Measurements from ENCODE around the gene ZFP3. TPM values are rescaled to one million over a fixed set of nuclear protein-coding genes. Genes with fewer than 3 reads are reported as not detected.
"Not testable (repeated sequence)": the region's sequence is repeated elsewhere in the genome, so short reads cannot be mapped to it uniquely, and the experiment has no call there.

Gene ZFP3
- total and polyA plus RNA-seq, 4 donors = 0.75 to 6.0 (median 3.5) TPM

GRCh38 chr17:5068236-5068635 lies 10.0 kb upstream of the ZFP3 start:
- no peak overlapping the region for H3K4me3 ChIP-seq (ENCODE audit: low read length in 2 of 2)
- WGBS, 2 donors = 86 to 90% methylated on average over 3 of the region's 3 CpGs
- no peak for DNase-seq
- intact Hi-C loops (cut with DNase I) = no loop called here
- H3K4me1 ChIP-seq (ENCODE audit: control insufficient read depth in 1 of 2, insufficient read depth in 2 of 2, low read length in 2 of 2) = no peaks in the 10 kb centered on the region
- no peak overlapping the region for H3K27ac ChIP-seq (ENCODE audit: low read depth in 1 of 2, low read length in 2 of 2)
- H3K36me3 ChIP-seq (ENCODE audit: control insufficient read depth in 1 of 2, insufficient read depth in 2 of 2, low read length in 1 of 2) = no peaks in the 10 kb centered on the region
- no peak for ATAC-seq (ENCODE audit: low FRiP score)
- H3K27me3 ChIP-seq (ENCODE audit: control insufficient read depth in 1 of 2, insufficient read depth in 2 of 2, low read length in 1 of 2) = no peaks in the 10 kb centered on the region
- no peaks in the 10 kb centered on the region for H3K9me3 ChIP-seq (ENCODE audit: control insufficient read depth, low read length)

- no peak overlapping the region for H3K4me3 ChIP-seq (ENCODE audit: low read length in 2 of 2)
- no peak overlapping the region for H3K27ac ChIP-seq (ENCODE audit: low read depth in 1 of 2, low read length in 2 of 2)
- H3K27me3 ChIP-seq (ENCODE audit: control insufficient read depth in 1 of 2, insufficient read depth in 2 of 2, low read length in 1 of 2) = no peaks in the 10 kb centered on the region
- 77 to 87% methylated on average over 4 of the region's 4 CpGs for WGBS, 2 donors
- DNase-seq (no peak), ATAC-seq (ENCODE audit: low FRiP score) (no peak)
- no peaks in the 10 kb centered on the region for H3K9me3 ChIP-seq (ENCODE audit: control insufficient read depth, low read length)
- no peaks in the 10 kb centered on the region for H3K4me1 ChIP-seq (ENCODE audit: control insufficient read depth in 1 of 2, insufficient read depth in 2 of 2, low read length in 2 of 2)
- no peaks in the 10 kb centered on the region for H3K36me3 ChIP-seq (ENCODE audit: control insufficient read depth in 1 of 2, insufficient read depth in 2 of 2, low read length in 1 of 2)
- intact Hi-C loops (cut with DNase I) = no loop called here
Observed at GRCh38 chr17:5069724-5070123, 8.5 kb upstream of the ZFP3 start.

GRCh38 chr17:5075472-5075871 lies 2.8 kb upstream of the ZFP3 start:
- H3K27me3 ChIP-seq (ENCODE audit: control insufficient read depth in 1 of 2, insufficient read depth in 2 of 2, low read length in 1 of 2); intact Hi-C loops (cut with DNase I); H3K4me1 ChIP-seq (ENCODE audit: control insufficient read depth in 1 of 2, insufficient read depth in 2 of 2, low read length in 2 of 2); ATAC-seq (ENCODE audit: low FRiP score); H3K27ac ChIP-seq (ENCODE audit: low read depth in 1 of 2, low read length in 2 of 2); H3K9me3 ChIP-seq (ENCODE audit: control insufficient read depth, low read length); H3K4me3 ChIP-seq (ENCODE audit: low read length in 2 of 2); DNase-seq; H3K36me3 ChIP-seq (ENCODE audit: control insufficient read depth in 1 of 2, insufficient read depth in 2 of 2, low read length in 1 of 2): not testable (repeated sequence)
- WGBS, 2 donors = 83 to 88% methylated on average over 4 of the region's 5 CpGs

GRCh38 chr17:5077275-5077674 lies 992 bp upstream of the ZFP3 start:
- not testable (repeated sequence) for DNase-seq

GRCh38 chr17:5077781-5078105 lies 524 bp upstream of the ZFP3 start:
- Histone ChIP-seq H3K4me1 (ENCODE audit: control insufficient read depth in 1 of 2, insufficient read depth in 2 of 2, low read length in 2 of 2) (no peaks in the 10 kb centered on the region), H3K9me3 (ENCODE audit: control insufficient read depth, low read length) (no peaks in the 10 kb centered on the region), H3K36me3 (ENCODE audit: control insufficient read depth in 1 of 2, insufficient read depth in 2 of 2, low read length in 1 of 2) (peaks cover 0 to 3% of the 10 kb centered on the region in 2 donors), H3K4me3 (ENCODE audit: low read length in 2 of 2) (peak overlapping the region; percentile 50 to 66), H3K27me3 (ENCODE audit: control insufficient read depth in 1 of 2, insufficient read depth in 2 of 2, low read length in 1 of 2) (no peaks in the 10 kb centered on the region), H3K27ac (ENCODE audit: low read depth in 1 of 2, low read length in 2 of 2) (peak overlapping the region in 1 of 2 donors; percentile 66)
- DNase-seq = no peak
- intact Hi-C loops (cut with DNase I) = no loop called here
- ATAC-seq (ENCODE audit: low FRiP score) = peak; percentile 58
- WGBS, 2 donors = 6 to 7% methylated on average over 14 of the region's 14 CpGs

More at GRCh38 chr17:5077275-5077674, 992 bp upstream of the ZFP3 start:
- H3K36me3 ChIP-seq (ENCODE audit: control insufficient read depth in 1 of 2, insufficient read depth in 2 of 2, low read length in 1 of 2); H3K27ac ChIP-seq (ENCODE audit: low read depth in 1 of 2, low read length in 2 of 2); H3K27me3 ChIP-seq (ENCODE audit: control insufficient read depth in 1 of 2, insufficient read depth in 2 of 2, low read length in 1 of 2); intact Hi-C loops (cut with DNase I); H3K9me3 ChIP-seq (ENCODE audit: control insufficient read depth, low read length); ATAC-seq (ENCODE audit: low FRiP score); H3K4me1 ChIP-seq (ENCODE audit: control insufficient read depth in 1 of 2, insufficient read depth in 2 of 2, low read length in 2 of 2): not testable (repeated sequence)
- peak overlapping the region in 1 of 2 donors; percentile 50 for H3K4me3 ChIP-seq (ENCODE audit: low read length in 2 of 2)
- WGBS, 2 donors = 98% methylated on average over 24 of the region's 24 CpGs

- intact Hi-C loops (cut with DNase I) = no loop called here
- Histone ChIP-seq H3K4me3 (ENCODE audit: low read length in 2 of 2) (no peak overlapping the region), H3K9me3 (ENCODE audit: control insufficient read depth, low read length) (no peaks in the 10 kb centered on the region), H3K27ac (ENCODE audit: low read depth in 1 of 2, low read length in 2 of 2) (no peak overlapping the region), H3K36me3 (ENCODE audit: control insufficient read depth in 1 of 2, insufficient read depth in 2 of 2, low read length in 1 of 2) (peaks cover 0 to 8% of the 10 kb centered on the region in 2 donors), H3K4me1 (ENCODE audit: control insufficient read depth in 1 of 2, insufficient read depth in 2 of 2, low read length in 2 of 2) (no peaks in the 10 kb centered on the region), H3K27me3 (ENCODE audit: control insufficient read depth in 1 of 2, insufficient read depth in 2 of 2, low read length in 1 of 2) (no peaks in the 10 kb centered on the region)
- ATAC-seq (ENCODE audit: low FRiP score) (no peak), DNase-seq (no peak)
- 89% methylated on average over 3 of the region's 3 CpGs for WGBS, 2 donors
Observed at GRCh38 chr17:5080591-5080990, 2.3 kb downstream of the ZFP3 start.

- intact Hi-C loops (cut with DNase I) = no loop called here
- peaks cover 20% of the 10 kb centered on the region in 2 donors for H3K36me3 ChIP-seq (ENCODE audit: control insufficient read depth in 1 of 2, insufficient read depth in 2 of 2, low read length in 1 of 2)
- ATAC-seq (ENCODE audit: low FRiP score) = no peak
Observed at GRCh38 chr17:5092218-5093010, 14.1 kb downstream of the ZFP3 start.

GRCh38 chr17:5096731-5097100 lies 18.4 kb downstream of the ZFP3 start:
- no peaks in the 10 kb centered on the region for H3K27me3 ChIP-seq (ENCODE audit: control insufficient read depth in 1 of 2, insufficient read depth in 2 of 2, low read length in 1 of 2)
- peaks cover 0 to under 1% of the 10 kb centered on the region in 2 donors for H3K36me3 ChIP-seq (ENCODE audit: control insufficient read depth in 1 of 2, insufficient read depth in 2 of 2, low read length in 1 of 2)
- no peak for ATAC-seq (ENCODE audit: low FRiP score)
- peaks cover 19% of the 10 kb centered on the region for H3K9me3 ChIP-seq (ENCODE audit: control insufficient read depth, low read length)
- intact Hi-C loops (cut with DNase I) = no loop called here
- H3K27ac ChIP-seq (ENCODE audit: low read depth in 1 of 2, low read length in 2 of 2) = no peak overlapping the region
- no peak for DNase-seq
- no peaks in the 10 kb centered on the region for H3K4me1 ChIP-seq (ENCODE audit: control insufficient read depth in 1 of 2, insufficient read depth in 2 of 2, low read length in 2 of 2)
- WGBS, 2 donors = 14 to 20% methylated on average over 7 of the region's 7 CpGs
- no peak overlapping the region for H3K4me3 ChIP-seq (ENCODE audit: low read length in 2 of 2)

More at GRCh38 chr17:5092218-5093010, 14.1 kb downstream of the ZFP3 start:
- Histone ChIP-seq H3K4me3 (ENCODE audit: low read length in 2 of 2) (no peak overlapping the region), H3K4me1 (ENCODE audit: control insufficient read depth in 1 of 2, insufficient read depth in 2 of 2, low read length in 2 of 2) (no peaks in the 10 kb centered on the region), H3K27ac (ENCODE audit: low read depth in 1 of 2, low read length in 2 of 2) (no peak overlapping the region), H3K9me3 (ENCODE audit: control insufficient read depth, low read length) (peaks cover 42% of the 10 kb centered on the region), H3K27me3 (ENCODE audit: control insufficient read depth in 1 of 2, insufficient read depth in 2 of 2, low read length in 1 of 2) (no peaks in the 10 kb centered on the region)
- DNase-seq = no peak
- 97 to 98% methylated on average over 6 of the region's 6 CpGs for WGBS, 2 donors

- ATAC-seq (ENCODE audit: low FRiP score) (peak; percentile 67), DNase-seq (peak; percentile 60 to 81)
- 1 to 2% methylated on average over 63 of the region's 63 CpGs for WGBS, 2 donors
- Histone ChIP-seq H3K9me3 (ENCODE audit: control insufficient read depth, low read length) (peaks cover 16% of the 10 kb centered on the region), H3K27me3 (ENCODE audit: control insufficient read depth in 1 of 2, insufficient read depth in 2 of 2, low read length in 1 of 2) (no peaks in the 10 kb centered on the region), H3K27ac (ENCODE audit: low read depth in 1 of 2, low read length in 2 of 2) (no peak overlapping the region), H3K4me1 (ENCODE audit: control insufficient read depth in 1 of 2, insufficient read depth in 2 of 2, low read length in 2 of 2) (no peaks in the 10 kb centered on the region), H3K4me3 (ENCODE audit: low read length in 2 of 2) (no peak overlapping the region), H3K36me3 (ENCODE audit: control insufficient read depth in 1 of 2, insufficient read depth in 2 of 2, low read length in 1 of 2) (no peaks in the 10 kb centered on the region)
- intact Hi-C loops (cut with DNase I) = no loop called here
Observed at GRCh38 chr17:5097101-5097834, 19.0 kb downstream of the ZFP3 start.
